ENCODE data around the gene CELF4. TPM values are rescaled to one million over a fixed set of nuclear protein-coding genes. Genes with fewer than 3 reads are reported as not detected.

The CELF4 gene
- total RNA-seq, 1 donor from 2014 or later = 0.44 TPM

DNA sequence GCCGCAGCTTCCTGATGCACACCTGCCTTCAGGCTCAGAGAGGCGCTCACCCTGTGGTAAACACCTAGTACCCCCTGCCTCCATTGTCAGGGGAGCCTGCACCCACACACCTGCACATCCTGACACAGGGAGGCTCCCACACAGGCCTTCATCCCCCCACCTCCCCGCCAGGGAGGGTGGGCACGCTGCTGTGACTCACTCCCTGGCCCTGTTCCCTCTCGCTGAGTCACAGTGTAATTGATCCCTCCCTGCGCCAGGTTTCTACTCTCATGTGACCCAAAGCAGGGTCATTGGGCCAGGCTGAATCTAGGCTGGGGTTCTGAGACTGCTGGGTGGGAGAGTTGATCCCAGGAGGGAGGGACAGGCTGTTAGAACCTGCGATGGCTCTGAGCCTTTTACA is 8.5 kb upstream of the CELF4 start:
- H3K4me3 Mint-ChIP-seq (ENCODE audit: unreplicated experiment) = no peak overlapping the region
- peaks cover 4% of the 10 kb centered on the region for H3K4me1 Mint-ChIP-seq (ENCODE audit: unreplicated experiment)
- H3K27ac Mint-ChIP-seq (ENCODE audit: unreplicated experiment) = no peak overlapping the region
- peaks cover 2% of the 10 kb centered on the region for H3K27me3 Mint-ChIP-seq (ENCODE audit: unreplicated experiment)
- no peak for DNase-seq (ENCODE audit: low spot score)
- no peak for TF ChIP-seq CTCF (IDR thresholded peaks at IDR 0.05; ENCODE audit: unreplicated experiment)
- H3K36me3 Mint-ChIP-seq (ENCODE audit: low read depth, unreplicated experiment) = no peaks in the 10 kb centered on the region
- H3K9me3 Mint-ChIP-seq (ENCODE audit: unreplicated experiment) = no peaks in the 10 kb centered on the region

- TF ChIP-seq CTCF (IDR thresholded peaks at IDR 0.05; ENCODE audit: unreplicated experiment) = no peak
- DNase-seq (ENCODE audit: low spot score) = no peak
- H3K36me3 Mint-ChIP-seq (ENCODE audit: low read depth, unreplicated experiment) = no peaks in the 10 kb centered on the region
- H3K27me3 Mint-ChIP-seq (ENCODE audit: unreplicated experiment) = peaks cover 6% of the 10 kb centered on the region
- no peaks in the 10 kb centered on the region for H3K9me3 Mint-ChIP-seq (ENCODE audit: unreplicated experiment)
- H3K4me1 Mint-ChIP-seq (ENCODE audit: unreplicated experiment) = peaks cover 6% of the 10 kb centered on the region
- H3K4me3 Mint-ChIP-seq (ENCODE audit: unreplicated experiment) = no peak overlapping the region
- no peak overlapping the region for H3K27ac Mint-ChIP-seq (ENCODE audit: unreplicated experiment)
Measured at GRCh38 chr18:37572736-37573135, 7.1 kb upstream of the CELF4 start.

DNA sequence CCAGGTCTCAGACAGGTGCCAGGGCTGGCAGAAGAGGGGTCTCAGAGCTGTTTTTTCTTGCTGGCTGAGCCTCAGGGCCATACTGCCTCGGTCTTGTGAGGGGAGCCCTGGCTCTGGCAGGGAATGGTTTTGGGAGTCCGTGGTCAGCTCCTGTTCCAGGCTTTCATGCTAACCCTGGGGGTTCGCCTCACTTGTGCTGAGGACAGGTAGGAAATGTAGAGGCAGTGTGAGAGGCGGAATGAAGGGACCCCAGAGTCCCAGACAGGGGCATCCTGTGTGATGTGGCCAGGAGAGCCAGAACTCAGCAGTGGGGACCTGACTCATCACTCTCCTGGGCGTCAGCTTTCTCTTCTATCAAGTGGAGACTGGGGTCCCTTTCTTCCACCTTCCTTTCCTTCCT is 5.7 kb upstream of the CELF4 start:
- peaks cover 7% of the 10 kb centered on the region for H3K4me1 Mint-ChIP-seq (ENCODE audit: unreplicated experiment)
- H3K9me3 Mint-ChIP-seq (ENCODE audit: unreplicated experiment) = no peaks in the 10 kb centered on the region
- H3K27ac Mint-ChIP-seq (ENCODE audit: unreplicated experiment) = no peak overlapping the region
- no peak for TF ChIP-seq CTCF (IDR thresholded peaks at IDR 0.05; ENCODE audit: unreplicated experiment)
- H3K36me3 Mint-ChIP-seq (ENCODE audit: low read depth, unreplicated experiment) = no peaks in the 10 kb centered on the region
- H3K4me3 Mint-ChIP-seq (ENCODE audit: unreplicated experiment) = no peak overlapping the region
- no peak for DNase-seq (ENCODE audit: low spot score)
- H3K27me3 Mint-ChIP-seq (ENCODE audit: unreplicated experiment) = peaks cover 8% of the 10 kb centered on the region

DNA sequence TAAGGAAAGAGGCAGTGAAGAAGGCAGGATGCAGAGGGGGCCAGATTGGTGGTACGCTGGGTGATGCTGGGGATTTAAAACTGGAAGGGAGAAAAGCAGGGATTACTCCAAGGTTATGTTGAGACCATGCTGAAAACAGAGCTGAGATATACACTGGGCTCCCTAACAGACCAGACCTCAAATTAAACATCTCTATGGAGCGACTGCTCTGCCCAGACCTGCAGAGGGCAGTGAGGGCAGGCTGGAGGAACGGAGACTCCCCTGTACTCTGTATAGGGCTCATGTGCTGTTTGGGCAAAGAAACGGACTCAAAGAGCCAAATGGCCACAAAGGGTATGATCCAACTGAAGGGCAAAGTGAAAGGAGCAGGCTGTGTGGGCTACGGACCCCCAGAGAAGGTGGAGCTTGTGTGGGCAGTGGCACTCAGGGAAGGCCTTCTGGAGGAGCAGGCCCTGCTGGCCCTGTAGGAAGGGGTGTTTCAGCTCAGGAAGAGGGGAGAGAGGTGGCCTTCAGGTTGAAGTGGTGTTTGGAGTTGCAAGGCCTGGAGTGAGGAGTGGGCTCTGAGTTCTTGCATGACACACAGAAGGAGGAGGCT is 4.8 kb upstream of the CELF4 start:
- Mint-ChIP-seq H3K36me3 (ENCODE audit: low read depth, unreplicated experiment) (no peaks in the 10 kb centered on the region), H3K9me3 (ENCODE audit: unreplicated experiment) (no peaks in the 10 kb centered on the region), H3K27ac (ENCODE audit: unreplicated experiment) (no peak overlapping the region), H3K27me3 (ENCODE audit: unreplicated experiment) (peaks cover 10% of the 10 kb centered on the region), H3K4me1 (ENCODE audit: unreplicated experiment) (peaks cover 7% of the 10 kb centered on the region), H3K4me3 (ENCODE audit: unreplicated experiment) (no peak overlapping the region)
- DNase-seq (ENCODE audit: low spot score) = no peak
- no peak for TF ChIP-seq CTCF (IDR thresholded peaks at IDR 0.05; ENCODE audit: unreplicated experiment)

- no peak overlapping the region for H3K4me3 Mint-ChIP-seq (ENCODE audit: unreplicated experiment)
- peaks cover 12% of the 10 kb centered on the region for H3K27me3 Mint-ChIP-seq (ENCODE audit: unreplicated experiment)
- DNase-seq (ENCODE audit: low spot score) = no peak
Measured at GRCh38 chr18:37568671-37569070, 3.1 kb upstream of the CELF4 start.

More at GRCh38 chr18:37568671-37569070, 3.1 kb upstream of the CELF4 start:
- Mint-ChIP-seq H3K4me1 (ENCODE audit: unreplicated experiment) (peaks cover 7% of the 10 kb centered on the region), H3K36me3 (ENCODE audit: low read depth, unreplicated experiment) (no peaks in the 10 kb centered on the region), H3K27ac (ENCODE audit: unreplicated experiment) (no peak overlapping the region), H3K9me3 (ENCODE audit: unreplicated experiment) (no peaks in the 10 kb centered on the region)
- no peak for TF ChIP-seq CTCF (IDR thresholded peaks at IDR 0.05; ENCODE audit: unreplicated experiment)

Data from endothelial cell (in vitro differentiated cells).